K562 (cell line): ENCODE results near the gene CHIC1. TPM values are rescaled to one million over a fixed set of nuclear protein-coding genes. Genes with fewer than 3 reads are reported as not detected.

ENCODE experiments used
- CBFA2T2 ChIP-seq: fragments of 450-650 bp; conservative IDR thresholded peaks from 2 replicates; pipeline ENCODE4 v1.6.1; 2017; ENCODE audit warnings: mild to moderate bottlenecking
- CBFB ChIP-seq: sonication (generic); formaldehyde crosslinking; IDR thresholded peaks from 2 replicates; pipeline ENCODE4 v1.4.0; 2020; ENCODE audit warnings: mild to moderate bottlenecking, missing genetic modification reagents
- CEBPZ ChIP-seq: fragments of 150-350 bp; IDR thresholded peaks from 2 replicates; pipeline ENCODE4 v1.6.1; 2014; ENCODE audit warnings: low read depth, mild to moderate bottlenecking, low read length, borderline replicate concordance
- CREB3L1 ChIP-seq: fragments of 450-650 bp; IDR thresholded peaks from 2 replicates; pipeline ENCODE4 v1.6.1; 2014; ENCODE audit warnings: low read depth, mild to moderate bottlenecking, moderate library complexity, borderline replicate concordance
- EGR1 ChIP-seq: fragments of 450-650 bp; conservative IDR thresholded peaks from 2 replicates; pipeline ENCODE4 v1.6.1; 2017; ENCODE audit warnings: mild to moderate bottlenecking
- ETS2 ChIP-seq: IDR thresholded peaks from 2 replicates; pipeline ENCODE4 v1.6.1; 2016; ENCODE audit warnings: borderline replicate concordance, missing genetic modification characterization, mild to moderate bottlenecking, moderate library complexity, missing compliant biosample characterization; ENCODE audit not compliant: poor library complexity, severe bottlenecking
- GMEB1 ChIP-seq: fragments of 250-450 bp; sonication (Bioruptor Pico); IDR thresholded peaks from 2 replicates; pipeline ENCODE4 v1.4.0; 2020; ENCODE audit warnings: mild to moderate bottlenecking
- HDAC1 ChIP-seq, 2 experiments: fragments of 450-650 bp; IDR thresholded peaks; 2 replicates each; pipeline ENCODE4 v1.6.1; 2016 to 2017; ENCODE audit warnings: inconsistent platforms in 1 of 2, mild to moderate bottlenecking in 1 of 2, moderate library complexity in 1 of 2
- NFRKB ChIP-seq: fragments of 450-650 bp; IDR thresholded peaks from 2 replicates; pipeline ENCODE4 v1.6.1; 2016; ENCODE audit warnings: low read depth
- PCBP2 ChIP-seq: fragments of 200-400 bp; formaldehyde crosslinking; IDR thresholded peaks from 2 replicates; pipeline ENCODE4 v1.6.1; 2018; ENCODE audit warnings: low read length, low read depth, mild to moderate bottlenecking, moderate library complexity; ENCODE audit not compliant: poor library complexity, severe bottlenecking
- PRMT5 ChIP-seq: sonication (generic); formaldehyde crosslinking; IDR thresholded peaks from 2 replicates; pipeline ENCODE4 v1.5.0; 2020; ENCODE audit warnings: missing genetic modification reagents
- PTTG1 ChIP-seq: fragments of 450-650 bp; IDR thresholded peaks from 2 replicates; pipeline ENCODE4 v1.6.1; 2016; ENCODE audit warnings: low read depth, mild to moderate bottlenecking, missing genetic modification characterization, missing compliant biosample characterization
- SMARCE1 ChIP-seq: fragments of 450-650 bp; IDR thresholded peaks from 2 replicates; pipeline ENCODE4 v1.7.1; 2016; ENCODE audit warnings: mild to moderate bottlenecking
- SNRNP70 ChIP-seq: fragments of 200-400 bp; formaldehyde crosslinking; optimal IDR thresholded peaks from 2 replicates; pipeline ENCODE3; 2017; ENCODE audit warnings: low read depth, low read length
- SRF ChIP-seq, 2 experiments: fragments of 250-450, 450-650 bp in 1 of 2; sonication (Bioruptor Pico) in 1 of 2; sonication (generic) in 1 of 2; formaldehyde crosslinking; IDR thresholded peaks; 2 replicates each; pipeline versions ENCODE4 v1.5.0 to v1.5.1; 2020 to 2022; ENCODE audit warnings: mild to moderate bottlenecking in 1 of 2, missing genetic modification reagents in 1 of 2
- SRSF1 ChIP-seq: fragments of 200-400 bp; formaldehyde crosslinking; IDR thresholded peaks from 2 replicates; pipeline ENCODE4 v1.6.1; 2017; ENCODE audit warnings: mild to moderate bottlenecking, low read depth, low read length, moderate library complexity
- U2AF2 ChIP-seq: fragments of 200-400 bp; formaldehyde crosslinking; optimal IDR thresholded peaks from 2 replicates; pipeline ENCODE3; 2017; ENCODE audit warnings: low read depth, mild to moderate bottlenecking, low read length
- YBX1 ChIP-seq: fragments of 450-650 bp; IDR thresholded peaks from 2 replicates; pipeline ENCODE4 v1.7.1; 2016; ENCODE audit warnings: mild to moderate bottlenecking
- ZNF146 ChIP-seq: IDR thresholded peaks from one replicate; pipeline ENCODE4 v1.6.1; 2018; ENCODE audit warnings: missing compliant biosample characterization; ENCODE audit not compliant: unreplicated experiment
- ZNF274 ChIP-seq: IDR thresholded peaks from 2 replicates; pipeline ENCODE4 v1.6.1; 2011; ENCODE audit warnings: low read depth, mild to moderate bottlenecking, low read length, moderate library complexity, borderline replicate concordance
- ZNF445 ChIP-seq: fragments of 250-450 bp; sonication (Bioruptor Pico); IDR thresholded peaks from 2 replicates; pipeline ENCODE4 v1.4.0; 2020; ENCODE audit warnings: low read depth, mild to moderate bottlenecking, moderate library complexity
- ZNF778 ChIP-seq: fragments of 450-650 bp; formaldehyde crosslinking; IDR thresholded peaks from 2 replicates; pipeline ENCODE4 v1.4.0; 2020; ENCODE audit warnings: mild to moderate bottlenecking, moderate library complexity
- ZZZ3 ChIP-seq: fragments of 450-650 bp; IDR thresholded peaks from 2 replicates; pipeline ENCODE4 v1.6.1; 2016; ENCODE audit warnings: antibody characterized with exemption, mild to moderate bottlenecking, moderate library complexity
- polyA plus RNA-seq, 8 experiments: library from polyadenylated mRNA; depleted of rRNA in 4 of 8; stranded (reverse) in 5 of 8; unstranded in 3 of 8; fragments of >200 nt; fragmentation: Nextera tagmentation in 2 of 8; fragmentation: Illumina TruSeq in 1 of 8; extraction: Ambion mirVana in 2 of 8; extraction: Trizol in 1 of 8; gene quantifications; 2 replicates each; pipeline versions ENCODE4 v1.2.1 to v1.2.3, GENCODE V29; 2011 to 2014; ENCODE audit warnings: inconsistent platforms in 1 of 8, missing spikeins in 1 of 8
- total RNA-seq, 7 experiments: library from RNA; depleted of rRNA in 6 of 7; stranded (reverse); fragments of >200 nt in 6 of 7; fragmentation: Illumina TruSeq in 2 of 7; extraction: Trizol in 2 of 7; gene quantifications; 2 replicates each; pipeline versions ENCODE4 v1.2.1 to v1.2.3, GENCODE V29; 2011 to 2021; ENCODE audit warnings: low replicate concordance in 1 of 7

Gene CHIC1
- total and polyA plus RNA-seq, 9 of the 15 experiments (the other 6 are each of a cell fraction or from before 2014, with no cell fraction given), result 0.10 to 1.5 (median 1.1) TPM

GRCh38 chrX:73562984-73563737 is at the start of gene CHIC1 (continued):
- TF ChIP-seq CREB3L1 (no peak), ZNF274 (no peak), ETS2 (tag) (no peak), CBFB (no peak), HDAC1 (IDR thresholded peaks at IDR 0.05) (0 out of 4 replicates have a peak, but pooled peaks of 1 of the 2 experiments have one; percentile 37), GMEB1 (CRISPR knock-in tag) (no peak), ZZZ3 (no peak), ZNF778 (CRISPR knock-in tag) (no peak), PCBP2 (no peak), PTTG1 (tag) (no peak), SMARCE1 (no peak), ZNF445 (CRISPR knock-in tag) (no peak), U2AF2 (no peak), NFRKB (peak; percentile 83), EGR1 (peak; percentile 82), SNRNP70 (no peak), CBFA2T2 (peak; percentile 72), YBX1 (no peak), PRMT5 (CRISPR knock-in tag) (no peak), SRSF1 (no peak), SRF (CRISPR knock-in tag; IDR thresholded peaks at IDR 0.05) (no peak), ZNF146 (no peak), CEBPZ (no peak)
